Endodermal cell (in vitro differentiated cells): ENCODE results near the gene ZGLP1. TPM values are rescaled to one million over a fixed set of nuclear protein-coding genes. Genes with fewer than 3 reads are reported as not detected.

ENCODE experiments used
- DNase-seq: peaks from one replicate; pipeline ENCODE4 v3.0.0-alpha.2; 2017
- H3K27ac ChIP-seq: 2 replicates; pipeline ENCODE4 v1.5.1; 2013; ENCODE audit warnings: mild to moderate bottlenecking, low read depth, low read length, moderate library complexity
- H3K27me3 ChIP-seq: 2 replicates; pipeline ENCODE4 v1.6.1; 2013; ENCODE audit warnings: mild to moderate bottlenecking, low read length, moderate library complexity; ENCODE audit not compliant: insufficient read depth, control insufficient read depth, poor library complexity, severe bottlenecking
- H3K36me3 ChIP-seq: 2 replicates; pipeline ENCODE4 v1.7.0; 2013; ENCODE audit warnings: mild to moderate bottlenecking, low read length, moderate library complexity; ENCODE audit not compliant: control insufficient read depth, insufficient read depth
- H3K4me1 ChIP-seq: one replicate; pipeline ENCODE4 v1.7.0; 2013; ENCODE audit warnings: low read length; ENCODE audit not compliant: control insufficient read depth, insufficient read depth
- H3K4me3 ChIP-seq: 2 replicates; pipeline ENCODE4 v1.5.1; 2013; ENCODE audit warnings: mild to moderate bottlenecking, low read length, moderate library complexity
- H3K9ac ChIP-seq: 2 replicates; pipeline ENCODE4 v1.6.1; 2013; ENCODE audit warnings: mild to moderate bottlenecking, low read length, moderate library complexity; ENCODE audit not compliant: poor library complexity, severe bottlenecking; ENCODE audit errors: extremely low read depth
- H3K9me3 ChIP-seq: 2 replicates; pipeline ENCODE4 v1.6.1; 2013; ENCODE audit warnings: mild to moderate bottlenecking, low read length, moderate library complexity; ENCODE audit not compliant: control insufficient read depth
- H3K27ac Mint-ChIP-seq: 2 replicates; pipeline ENCODE4 v1.8.0; 2020; ENCODE audit warnings: mixed read lengths
- H3K27me3 Mint-ChIP-seq: 2 replicates; pipeline ENCODE4 v1.8.0; 2021; ENCODE audit warnings: mild to moderate bottlenecking, mixed read lengths; ENCODE audit not compliant: insufficient read depth
- H3K36me3 Mint-ChIP-seq: 2 replicates; pipeline ENCODE4 v1.8.0; 2020; ENCODE audit warnings: low read depth, mixed read lengths
- H3K4me1 Mint-ChIP-seq: 2 replicates; pipeline ENCODE4 v1.8.0; 2020; ENCODE audit warnings: mixed read lengths
- H3K4me3 Mint-ChIP-seq: 2 replicates; pipeline ENCODE4 v1.8.0; 2020; ENCODE audit warnings: mild to moderate bottlenecking, moderate library complexity, mixed read lengths
- H3K9me3 Mint-ChIP-seq: 2 replicates; pipeline ENCODE4 v1.8.0; 2020; ENCODE audit warnings: mild to moderate bottlenecking, mixed read lengths
- CTCF ChIP-seq: fragments of 200-600 bp; sonication (generic); conservative IDR thresholded peaks from 2 replicates; pipeline ENCODE4 v1.5.0; 2021; ENCODE audit warnings: antibody characterized with exemption, mild to moderate bottlenecking
- WGBS, 2 experiments: methylation state at CpG; one replicate each; pipeline versions ENCODE4 v1.1.5 to v1.1.7; 2013; ENCODE audit warnings: missing lambda C conversion rate in 2 of 2, mixed read lengths in 1 of 2; ENCODE audit not compliant: insufficient coverage in 1 of 2, insufficient read length in 1 of 2; 5-methylcytosine and 5-hydroxymethylcytosine counted together
- total RNA-seq, 2 donors: library from RNA; stranded (reverse); fragmentation: NEBNext Ultra II Directional in 1 of 2; extraction: Animal tissue kit (Norgen Biotek cat#: 25700) in 1 of 2; gene quantifications; 2 replicates in 1 of 2; 3 replicates in 1 of 2; pipeline ENCODE4 v1.2.1, GENCODE V29; 2021

Gene ZGLP1
- total RNA-seq, 2 donors from 2014 or later = 4.5 to 7.8 TPM

GRCh38 chr19:10285393-10285792 lies 24.2 kb downstream of the ZGLP1 start:
- Histone ChIP-seq H3K27me3 (peaks cover 52% of the 10 kb centered on the region), H3K9me3 (no peaks in the 10 kb centered on the region), H3K27ac (no peak overlapping the region), H3K36me3 (no peaks in the 10 kb centered on the region), H3K4me1 (no peaks in the 10 kb centered on the region), H3K4me3 (no peak overlapping the region), H3K9ac (no peak overlapping the region)
- 91 to 100% methylated on average over 3 to 4 of the region's 4 CpGs for WGBS, 2 experiments
- H3K27ac Mint-ChIP-seq = no peak overlapping the region
- H3K4me1 Mint-ChIP-seq = peaks cover 3% of the 10 kb centered on the region
- H3K27me3 Mint-ChIP-seq = peaks cover 55% of the 10 kb centered on the region
- no peak overlapping the region for H3K4me3 Mint-ChIP-seq
- DNase-seq = no peak
- H3K9me3 Mint-ChIP-seq = peaks cover 3% of the 10 kb centered on the region
- TF ChIP-seq CTCF = no peak
- H3K36me3 Mint-ChIP-seq = no peaks in the 10 kb centered on the region

DNA sequence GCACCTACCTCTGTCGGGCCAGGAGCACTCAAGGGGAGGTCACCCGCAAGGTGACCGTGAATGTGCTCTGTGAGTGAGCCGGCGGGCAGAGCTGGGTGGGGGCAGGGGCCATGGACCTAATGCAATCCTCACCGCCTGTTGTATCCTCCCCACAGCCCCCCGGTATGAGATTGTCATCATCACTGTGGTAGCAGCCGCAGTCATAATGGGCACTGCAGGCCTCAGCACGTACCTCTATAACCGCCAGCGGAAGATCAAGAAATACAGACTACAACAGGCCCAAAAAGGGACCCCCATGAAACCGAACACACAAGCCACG lies 24.7 kb downstream of the ZGLP1 start:
- H3K36me3 ChIP-seq = no peaks in the 10 kb centered on the region
- Mint-ChIP-seq H3K36me3 (no peaks in the 10 kb centered on the region), H3K4me3 (no peak overlapping the region), H3K4me1 (no peaks in the 10 kb centered on the region), H3K9me3 (peaks cover 2% of the 10 kb centered on the region), H3K27ac (no peak overlapping the region), H3K27me3 (peaks cover 50% of the 10 kb centered on the region)
- H3K4me1 ChIP-seq = no peaks in the 10 kb centered on the region
- no peak overlapping the region for H3K27ac ChIP-seq
- no peak overlapping the region for H3K9ac ChIP-seq
- no peaks in the 10 kb centered on the region for H3K9me3 ChIP-seq
- TF ChIP-seq CTCF = no peak
- DNase-seq = no peak
- peaks cover 48% of the 10 kb centered on the region for H3K27me3 ChIP-seq
- no peak overlapping the region for H3K4me3 ChIP-seq
- WGBS, 2 experiments = 94 to 97% methylated on average over 13 of the region's 13 CpGs

GRCh38 chr19:10284065-10284959 lies 25.3 kb downstream of the ZGLP1 start:
- Histone ChIP-seq H3K4me3 (no peak overlapping the region), H3K36me3 (no peaks in the 10 kb centered on the region), H3K27me3 (peaks cover 42% of the 10 kb centered on the region), H3K9ac (no peak overlapping the region), H3K9me3 (no peaks in the 10 kb centered on the region), H3K4me1 (no peaks in the 10 kb centered on the region), H3K27ac (no peak overlapping the region)
- TF ChIP-seq CTCF = no peak
- Mint-ChIP-seq H3K27ac (no peak overlapping the region), H3K9me3 (peaks cover 2% of the 10 kb centered on the region), H3K4me3 (no peak overlapping the region), H3K27me3 (peaks cover 46% of the 10 kb centered on the region), H3K4me1 (no peaks in the 10 kb centered on the region), H3K36me3 (no peaks in the 10 kb centered on the region)
- 91 to 93% methylated on average over 24 to 34 of the region's 34 CpGs for WGBS, 2 experiments
- DNase-seq = no peak
